ENCODE results near the gene MARCHF3. TPM values are rescaled to one million over a fixed set of nuclear protein-coding genes. Genes with fewer than 3 reads are reported as not detected.

The MARCHF3 gene
- total RNA-seq, 2 donors from 2014 or later = 32.5 to 33.7 TPM

GRCh38 chr5:126998895-126999570 lies 31.3 kb downstream of the MARCHF3 start:
- DNase-seq = no peak
- TF ChIP-seq CTCF (IDR thresholded peaks at IDR 0.05) = no peak
- H3K9ac ChIP-seq (ENCODE audit: low read depth in 2 of 2, low read length in 2 of 2) = no peak overlapping the region
- H3K36me3 ChIP-seq = no peaks in the 10 kb centered on the region
- H3K4me1 ChIP-seq = no peaks in the 10 kb centered on the region
- H3K9me3 ChIP-seq = no peaks in the 10 kb centered on the region
- H3K4me3 ChIP-seq = no peak overlapping the region
- no peak overlapping the region for H3K27ac ChIP-seq
- intact Hi-C loops (cut with DNase I) = no loop called here
- H3K27me3 ChIP-seq = no peaks in the 10 kb centered on the region

- no peak overlapping the region for H3K27ac ChIP-seq
- H3K27me3 ChIP-seq = no peaks in the 10 kb centered on the region
- H3K4me3 ChIP-seq = no peak overlapping the region
- intact Hi-C loops (cut with DNase I) = no loop called here
- no peak for TF ChIP-seq CTCF (IDR thresholded peaks at IDR 0.05)
- H3K36me3 ChIP-seq = no peaks in the 10 kb centered on the region
- H3K9ac ChIP-seq (ENCODE audit: low read depth in 2 of 2, low read length in 2 of 2) = no peak overlapping the region
- no peaks in the 10 kb centered on the region for H3K4me1 ChIP-seq
- no peak for DNase-seq
- no peaks in the 10 kb centered on the region for H3K9me3 ChIP-seq
These were observed 32.1 kb downstream of the MARCHF3 start for GRCh38 chr5:126998201-126998631.

- no peak overlapping the region for H3K9ac ChIP-seq (ENCODE audit: low read depth in 2 of 2, low read length in 2 of 2)
These were observed 34.7 kb downstream of the MARCHF3 start for GRCh38 chr5:126995689-126996088.

GRCh38 chr5:126995039-126995438 lies 35.3 kb downstream of the MARCHF3 start:
- intact Hi-C loops (cut with DNase I) = no loop called here
- no peak for TF ChIP-seq CTCF (IDR thresholded peaks at IDR 0.05)
- Histone ChIP-seq H3K4me3 (no peak overlapping the region), H3K9me3 (no peaks in the 10 kb centered on the region), H3K27me3 (no peaks in the 10 kb centered on the region), H3K36me3 (no peaks in the 10 kb centered on the region), H3K9ac (ENCODE audit: low read depth in 2 of 2, low read length in 2 of 2) (no peak overlapping the region), H3K4me1 (no peaks in the 10 kb centered on the region), H3K27ac (no peak overlapping the region)
- no peak for DNase-seq

More at GRCh38 chr5:126995689-126996088, 34.7 kb downstream of the MARCHF3 start:
- TF ChIP-seq CTCF (IDR thresholded peaks at IDR 0.05) = no peak
- Histone ChIP-seq H3K4me1 (no peaks in the 10 kb centered on the region), H3K4me3 (no peak overlapping the region), H3K36me3 (no peaks in the 10 kb centered on the region), H3K9me3 (no peaks in the 10 kb centered on the region), H3K27me3 (no peaks in the 10 kb centered on the region), H3K27ac (no peak overlapping the region)
- DNase-seq = no peak
- intact Hi-C loops (cut with DNase I) = no loop called here

GRCh38 chr5:126994485-126994884 lies 35.9 kb downstream of the MARCHF3 start:
- no peak overlapping the region for H3K27ac ChIP-seq
- H3K36me3 ChIP-seq = no peaks in the 10 kb centered on the region
- no peak overlapping the region for H3K4me3 ChIP-seq
- no peak for TF ChIP-seq CTCF (IDR thresholded peaks at IDR 0.05)
- no peaks in the 10 kb centered on the region for H3K4me1 ChIP-seq
- H3K9me3 ChIP-seq = no peaks in the 10 kb centered on the region
- no peaks in the 10 kb centered on the region for H3K27me3 ChIP-seq
- DNase-seq = no peak
- H3K9ac ChIP-seq (ENCODE audit: low read depth in 2 of 2, low read length in 2 of 2) = no peak overlapping the region
- intact Hi-C loops (cut with DNase I) = no loop called here
